ENCODE data around the gene CFAP141.
A peak's percentile ranks its signal among the peaks of the same experiment; 100 is the strongest.

Gene CFAP141

GRCh38 chr1:154178013-154178412, 28.1 kb downstream of the CFAP141 start:
- peak overlapping the region; percentile 52 for H3K27ac ChIP-seq (ENCODE audit: low read depth, low read length)
- H3K9ac ChIP-seq (ENCODE audit: low read length in 5 of 5) = peak overlapping the region in 1 of 5 donors; percentile 35
- no peak overlapping the region for H3K4me3 ChIP-seq (ENCODE audit: low read depth in 1 of 5, low read length in 5 of 5)
- no peaks in the 10 kb centered on the region for H3K27me3 ChIP-seq (ENCODE audit: control insufficient read depth in 5 of 5, insufficient read depth in 4 of 5, low read length in 5 of 5)
- H3K36me3 ChIP-seq (ENCODE audit: control insufficient read depth in 5 of 5, insufficient read depth in 5 of 5, low read length in 5 of 5) = peaks cover 4 to 25% (median 11%) of the 10 kb centered on the region in 5 donors
- H3K9me3 ChIP-seq (ENCODE audit: control insufficient read depth in 5 of 5, low read length in 5 of 5) = no peaks in the 10 kb centered on the region
- peaks cover 8 to 73% (median 66%) of the 10 kb centered on the region in 5 donors for H3K4me1 ChIP-seq (ENCODE audit: control insufficient read depth in 5 of 5, insufficient read depth in 5 of 5, low read length in 5 of 5)

GRCh38 chr1:154176337-154176736, 29.8 kb downstream of the CFAP141 start:
- H3K9me3 ChIP-seq (ENCODE audit: control insufficient read depth in 5 of 5, low read length in 5 of 5) = no peaks in the 10 kb centered on the region
- peaks cover 8 to 60% (median 53%) of the 10 kb centered on the region in 5 donors for H3K4me1 ChIP-seq (ENCODE audit: control insufficient read depth in 5 of 5, insufficient read depth in 5 of 5, low read length in 5 of 5)
- H3K4me3 ChIP-seq (ENCODE audit: low read depth in 1 of 5, low read length in 5 of 5) = no peak overlapping the region
- peaks cover 17 to 42% (median 28%) of the 10 kb centered on the region in 5 donors for H3K36me3 ChIP-seq (ENCODE audit: control insufficient read depth in 5 of 5, insufficient read depth in 5 of 5, low read length in 5 of 5)
- peak overlapping the region; percentile 62 for H3K27ac ChIP-seq (ENCODE audit: low read depth, low read length)
- peak overlapping the region in 1 of 5 donors; percentile 25 for H3K9ac ChIP-seq (ENCODE audit: low read length in 5 of 5)
- no peaks in the 10 kb centered on the region for H3K27me3 ChIP-seq (ENCODE audit: control insufficient read depth in 5 of 5, insufficient read depth in 4 of 5, low read length in 5 of 5)

GRCh38 chr1:154174654-154175053, 31.5 kb downstream of the CFAP141 start:
- Histone ChIP-seq H3K27me3 (ENCODE audit: control insufficient read depth in 5 of 5, insufficient read depth in 4 of 5, low read length in 5 of 5) (no peaks in the 10 kb centered on the region), H3K27ac (ENCODE audit: low read depth, low read length) (no peak overlapping the region), H3K36me3 (ENCODE audit: control insufficient read depth in 5 of 5, insufficient read depth in 5 of 5, low read length in 5 of 5) (peaks cover 32 to 59% (median 45%) of the 10 kb centered on the region in 5 donors), H3K9ac (ENCODE audit: low read length in 5 of 5) (no peak overlapping the region), H3K4me3 (ENCODE audit: low read depth in 1 of 5, low read length in 5 of 5) (no peak overlapping the region), H3K9me3 (ENCODE audit: control insufficient read depth in 5 of 5, low read length in 5 of 5) (no peaks in the 10 kb centered on the region), H3K4me1 (ENCODE audit: control insufficient read depth in 5 of 5, insufficient read depth in 5 of 5, low read length in 5 of 5) (peaks cover 5 to 43% (median 39%) of the 10 kb centered on the region in 5 donors)

GRCh38 chr1:154171880-154172279, 34.3 kb downstream of the CFAP141 start:
- Histone ChIP-seq H3K4me1 (ENCODE audit: control insufficient read depth in 5 of 5, insufficient read depth in 5 of 5, low read length in 5 of 5) (peaks cover 3 to 17% (median 13%) of the 10 kb centered on the region in 5 donors), H3K36me3 (ENCODE audit: control insufficient read depth in 5 of 5, insufficient read depth in 5 of 5, low read length in 5 of 5) (peaks cover 48 to 80% (median 70%) of the 10 kb centered on the region in 5 donors), H3K9ac (ENCODE audit: low read length in 5 of 5) (no peak overlapping the region), H3K9me3 (ENCODE audit: control insufficient read depth in 5 of 5, low read length in 5 of 5) (no peaks in the 10 kb centered on the region), H3K27ac (ENCODE audit: low read depth, low read length) (no peak overlapping the region), H3K27me3 (ENCODE audit: control insufficient read depth in 5 of 5, insufficient read depth in 4 of 5, low read length in 5 of 5) (no peaks in the 10 kb centered on the region), H3K4me3 (ENCODE audit: low read depth in 1 of 5, low read length in 5 of 5) (no peak overlapping the region)

GRCh38 chr1:154171223-154171583, 34.9 kb downstream of the CFAP141 start:
- Histone ChIP-seq H3K9ac (ENCODE audit: low read length in 5 of 5) (no peak overlapping the region), H3K36me3 (ENCODE audit: control insufficient read depth in 5 of 5, insufficient read depth in 5 of 5, low read length in 5 of 5) (peaks cover 48 to 87% (median 76%) of the 10 kb centered on the region in 5 donors), H3K9me3 (ENCODE audit: control insufficient read depth in 5 of 5, low read length in 5 of 5) (no peaks in the 10 kb centered on the region), H3K4me1 (ENCODE audit: control insufficient read depth in 5 of 5, insufficient read depth in 5 of 5, low read length in 5 of 5) (peaks cover under 1 to 10% (median 7%) of the 10 kb centered on the region in 5 donors), H3K4me3 (ENCODE audit: low read depth in 1 of 5, low read length in 5 of 5) (no peak overlapping the region), H3K27me3 (ENCODE audit: control insufficient read depth in 5 of 5, insufficient read depth in 4 of 5, low read length in 5 of 5) (no peaks in the 10 kb centered on the region), H3K27ac (ENCODE audit: low read depth, low read length) (no peak overlapping the region)

GRCh38 chr1:154170547-154171222, 35.4 kb downstream of the CFAP141 start:
- peaks cover 53 to 90% (median 79%) of the 10 kb centered on the region in 5 donors for H3K36me3 ChIP-seq (ENCODE audit: control insufficient read depth in 5 of 5, insufficient read depth in 5 of 5, low read length in 5 of 5)
- peaks cover 0 to 5% (median 2%) of the 10 kb centered on the region in 5 donors for H3K4me1 ChIP-seq (ENCODE audit: control insufficient read depth in 5 of 5, insufficient read depth in 5 of 5, low read length in 5 of 5)

GRCh38 chr1:154167461-154167860, 38.7 kb downstream of the CFAP141 start:
- H3K9ac ChIP-seq (ENCODE audit: low read length in 5 of 5) = no peak overlapping the region
- H3K36me3 ChIP-seq (ENCODE audit: control insufficient read depth in 5 of 5, insufficient read depth in 5 of 5, low read length in 5 of 5) = peaks cover 56 to 97% (median 87%) of the 10 kb centered on the region in 5 donors
- no peak overlapping the region for H3K27ac ChIP-seq (ENCODE audit: low read depth, low read length)
- H3K4me3 ChIP-seq (ENCODE audit: low read depth in 1 of 5, low read length in 5 of 5) = no peak overlapping the region
- no peaks in the 10 kb centered on the region for H3K9me3 ChIP-seq (ENCODE audit: control insufficient read depth in 5 of 5, low read length in 5 of 5)
- H3K27me3 ChIP-seq (ENCODE audit: control insufficient read depth in 5 of 5, insufficient read depth in 4 of 5, low read length in 5 of 5) = no peaks in the 10 kb centered on the region
- no peaks in the 10 kb centered on the region for H3K4me1 ChIP-seq (ENCODE audit: control insufficient read depth in 5 of 5, insufficient read depth in 5 of 5, low read length in 5 of 5)

More at GRCh38 chr1:154170547-154171222, 35.4 kb downstream of the CFAP141 start:
- no peaks in the 10 kb centered on the region for H3K9me3 ChIP-seq (ENCODE audit: control insufficient read depth in 5 of 5, low read length in 5 of 5)
- no peak overlapping the region for H3K27ac ChIP-seq (ENCODE audit: low read depth, low read length)
- H3K4me3 ChIP-seq (ENCODE audit: low read depth in 1 of 5, low read length in 5 of 5) = no peak overlapping the region
- no peak overlapping the region for H3K9ac ChIP-seq (ENCODE audit: low read length in 5 of 5)
- H3K27me3 ChIP-seq (ENCODE audit: control insufficient read depth in 5 of 5, insufficient read depth in 4 of 5, low read length in 5 of 5) = no peaks in the 10 kb centered on the region

- H3K4me1 ChIP-seq (ENCODE audit: control insufficient read depth in 5 of 5, insufficient read depth in 5 of 5, low read length in 5 of 5) = no peaks in the 10 kb centered on the region
- H3K27me3 ChIP-seq (ENCODE audit: control insufficient read depth in 5 of 5, insufficient read depth in 4 of 5, low read length in 5 of 5) = no peaks in the 10 kb centered on the region
- no peaks in the 10 kb centered on the region for H3K9me3 ChIP-seq (ENCODE audit: control insufficient read depth in 5 of 5, low read length in 5 of 5)
- no peak overlapping the region for H3K4me3 ChIP-seq (ENCODE audit: low read depth in 1 of 5, low read length in 5 of 5)
- H3K36me3 ChIP-seq (ENCODE audit: control insufficient read depth in 5 of 5, insufficient read depth in 5 of 5, low read length in 5 of 5) = peaks cover 53 to 95% (median 81%) of the 10 kb centered on the region in 5 donors
- no peak overlapping the region for H3K27ac ChIP-seq (ENCODE audit: low read depth, low read length)
- no peak overlapping the region for H3K9ac ChIP-seq (ENCODE audit: low read length in 5 of 5)
Observed at GRCh38 chr1:154166207-154166606, 39.9 kb downstream of the CFAP141 start.

GRCh38 chr1:154159554-154159953, 46.6 kb downstream of the CFAP141 start:
- Histone ChIP-seq H3K27me3 (ENCODE audit: control insufficient read depth in 5 of 5, insufficient read depth in 4 of 5, low read length in 5 of 5) (no peaks in the 10 kb centered on the region), H3K9ac (ENCODE audit: low read length in 5 of 5) (no peak overlapping the region), H3K27ac (ENCODE audit: low read depth, low read length) (no peak overlapping the region), H3K4me3 (ENCODE audit: low read depth in 1 of 5, low read length in 5 of 5) (no peak overlapping the region), H3K36me3 (ENCODE audit: control insufficient read depth in 5 of 5, insufficient read depth in 5 of 5, low read length in 5 of 5) (peaks cover 39 to 90% (median 57%) of the 10 kb centered on the region in 5 donors), H3K4me1 (ENCODE audit: control insufficient read depth in 5 of 5, insufficient read depth in 5 of 5, low read length in 5 of 5) (peaks cover 0 to 18% (median 10%) of the 10 kb centered on the region in 5 donors), H3K9me3 (ENCODE audit: control insufficient read depth in 5 of 5, low read length in 5 of 5) (peaks cover 0 to 3% (median 0%) of the 10 kb centered on the region in 5 donors)

- no peaks in the 10 kb centered on the region for H3K27me3 ChIP-seq (ENCODE audit: control insufficient read depth in 5 of 5, insufficient read depth in 4 of 5, low read length in 5 of 5)
- peaks cover 0 to 20% (median 10%) of the 10 kb centered on the region in 5 donors for H3K4me1 ChIP-seq (ENCODE audit: control insufficient read depth in 5 of 5, insufficient read depth in 5 of 5, low read length in 5 of 5)
- H3K27ac ChIP-seq (ENCODE audit: low read depth, low read length) = no peak overlapping the region
- no peak overlapping the region for H3K4me3 ChIP-seq (ENCODE audit: low read depth in 1 of 5, low read length in 5 of 5)
- no peak overlapping the region for H3K9ac ChIP-seq (ENCODE audit: low read length in 5 of 5)
- peaks cover 0 to 3% (median 0%) of the 10 kb centered on the region in 5 donors for H3K9me3 ChIP-seq (ENCODE audit: control insufficient read depth in 5 of 5, low read length in 5 of 5)
- H3K36me3 ChIP-seq (ENCODE audit: control insufficient read depth in 5 of 5, insufficient read depth in 5 of 5, low read length in 5 of 5) = peaks cover 36 to 83% (median 49%) of the 10 kb centered on the region in 5 donors
Observed at GRCh38 chr1:154158307-154159125, 47.6 kb downstream of the CFAP141 start.
